ENCODE results near the gene NPTX2.

GRCh38 chr7:98621573-98622482 is 4.7 kb downstream of the NPTX2 start:
- TF ChIP-seq CTCF (IDR thresholded peaks at IDR 0.05), result no peak
- TF ChIP-seq POLR2A (IDR thresholded peaks at IDR 0.05), result no peak

Measured in heart left ventricle (tissue), 13 donors.